Mammary epithelial cell (primary cell): ENCODE data around the gene CASK.

ENCODE experiments used
- EZH2 ChIP-seq: IDR thresholded peaks from 2 replicates; pipeline ENCODE4 v1.6.1; 2012; ENCODE audit warnings: low read length, inconsistent platforms, borderline replicate concordance
- TF ChIP-seq, protein P1 (sequence below), 2 donors: IDR thresholded peaks in 1 of 2; conservative IDR thresholded peaks in 1 of 2; 2 replicates each; pipeline ENCODE4 v1.5.1; 2011 to 2012; ENCODE audit warnings: inconsistent platforms in 2 of 2, low read length in 2 of 2, mild to moderate bottlenecking in 2 of 2, control low read depth in 1 of 2, low read depth in 1 of 2; ENCODE audit not compliant: insufficient read depth in 1 of 2; ENCODE audit errors: extremely low read depth in 1 of 2

DNA sequence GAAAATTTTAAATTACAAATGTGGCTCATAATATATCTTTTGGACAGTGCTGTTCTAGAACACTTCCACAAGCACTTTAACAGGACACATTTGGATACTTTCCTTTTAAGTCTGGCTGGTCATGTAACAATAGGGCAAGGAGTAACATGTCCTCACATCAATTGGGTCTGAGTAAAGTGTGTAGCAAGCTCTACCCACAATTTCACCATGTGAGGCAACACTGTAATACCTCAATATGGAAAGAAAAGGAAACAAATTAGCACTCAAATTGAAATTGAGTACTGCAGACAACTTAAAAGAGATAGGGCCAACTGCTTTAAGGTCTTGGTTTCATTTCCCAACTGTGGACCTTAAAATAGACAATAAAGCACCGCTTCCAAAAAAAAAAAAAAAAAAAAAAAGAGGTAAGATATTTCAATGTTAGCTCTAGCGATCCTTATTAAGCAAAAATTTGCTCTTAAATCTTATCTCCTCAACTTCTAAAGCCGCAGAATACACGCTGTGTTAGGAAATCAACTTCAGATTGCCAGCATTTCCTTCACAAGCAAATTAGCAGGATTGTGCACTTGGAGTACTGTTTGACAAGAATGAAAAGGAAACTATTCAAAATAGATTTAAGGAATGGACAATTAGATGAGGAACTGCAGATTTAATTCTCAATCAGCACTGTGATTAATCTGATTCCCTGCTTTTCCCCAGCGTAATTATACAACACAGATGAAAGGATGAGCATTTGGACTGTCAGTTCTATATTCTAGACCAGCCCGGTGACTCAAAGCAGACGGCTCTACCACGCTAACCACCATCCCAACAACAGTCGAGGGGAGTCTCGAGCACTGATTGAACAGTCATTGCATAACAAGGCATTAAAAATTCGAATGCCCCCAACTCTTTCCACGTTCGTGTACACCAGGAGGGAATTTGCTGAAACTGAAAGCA, 1.6 kb downstream of the CASK start:
- TF ChIP-seq, protein P1, sequence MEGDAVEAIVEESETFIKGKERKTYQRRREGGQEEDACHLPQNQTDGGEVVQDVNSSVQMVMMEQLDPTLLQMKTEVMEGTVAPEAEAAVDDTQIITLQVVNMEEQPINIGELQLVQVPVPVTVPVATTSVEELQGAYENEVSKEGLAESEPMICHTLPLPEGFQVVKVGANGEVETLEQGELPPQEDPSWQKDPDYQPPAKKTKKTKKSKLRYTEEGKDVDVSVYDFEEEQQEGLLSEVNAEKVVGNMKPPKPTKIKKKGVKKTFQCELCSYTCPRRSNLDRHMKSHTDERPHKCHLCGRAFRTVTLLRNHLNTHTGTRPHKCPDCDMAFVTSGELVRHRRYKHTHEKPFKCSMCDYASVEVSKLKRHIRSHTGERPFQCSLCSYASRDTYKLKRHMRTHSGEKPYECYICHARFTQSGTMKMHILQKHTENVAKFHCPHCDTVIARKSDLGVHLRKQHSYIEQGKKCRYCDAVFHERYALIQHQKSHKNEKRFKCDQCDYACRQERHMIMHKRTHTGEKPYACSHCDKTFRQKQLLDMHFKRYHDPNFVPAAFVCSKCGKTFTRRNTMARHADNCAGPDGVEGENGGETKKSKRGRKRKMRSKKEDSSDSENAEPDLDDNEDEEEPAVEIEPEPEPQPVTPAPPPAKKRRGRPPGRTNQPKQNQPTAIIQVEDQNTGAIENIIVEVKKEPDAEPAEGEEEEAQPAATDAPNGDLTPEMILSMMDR (conservative IDR thresholded peaks at IDR 0.05 in 1 of 2, IDR thresholded peaks at IDR 0.05 in 1 of 2; ENCODE audit: extremely low read depth in 1 of 2, insufficient read depth in 1 of 2, low read depth in 1 of 2, low read length in 2 of 2): no peak
- TF ChIP-seq EZH2: no peak
